Vagina (tissue), 2 donors: ENCODE measurements around the gene NEUROD2. TPM values are rescaled to one million over a fixed set of nuclear protein-coding genes. Genes with fewer than 3 reads are reported as not detected.

Experiments used
- DNase-seq, 2 donors: peaks; one replicate each; pipeline ENCODE4 v3.0.0-alpha.2; 2017; ENCODE audit errors: extremely low spot score in 2 of 2
- H3K27ac ChIP-seq: fragments of 200-600 bp; sonication (generic); one replicate; pipeline ENCODE4 v1.5.1; 2019
- H3K27me3 ChIP-seq: fragments of 200-600 bp; sonication (generic); one replicate; pipeline ENCODE4 v1.5.1; 2019
- H3K36me3 ChIP-seq, 2 donors: fragments of 200-600 bp; sonication (generic); one replicate each; pipeline ENCODE4 v1.5.1; 2017 to 2019
- H3K4me1 ChIP-seq: fragments of 200-600 bp; sonication (generic); one replicate; pipeline ENCODE4 v1.5.1; 2019
- H3K4me3 ChIP-seq, 2 donors: fragments of 200-600 bp; sonication (generic); 1 replicate in 1 of 2; 2 replicates in 1 of 2; pipeline ENCODE4 v1.5.1; 2016 to 2019
- H3K9me3 ChIP-seq: fragments of 200-600 bp; sonication (generic); one replicate; pipeline ENCODE4 v1.5.1; 2019
- POLR2A ChIP-seq, 2 donors: fragments of 450-650 bp; IDR thresholded peaks; one replicate each; pipeline ENCODE4 v1.6.1; 2017; ENCODE audit warnings: antibody characterized with exemption in 2 of 2, mild to moderate bottlenecking in 2 of 2, moderate library complexity in 2 of 2
- POLR2AphosphoS5 ChIP-seq, 2 donors: sonication (generic); formaldehyde crosslinking; IDR thresholded peaks; one replicate each; pipeline ENCODE4 v1.9.0; 2017; ENCODE audit warnings: antibody characterized with exemption in 2 of 2, mild to moderate bottlenecking in 2 of 2, low read depth in 1 of 2; ENCODE audit not compliant: insufficient read depth in 1 of 2
- intact Hi-C: fragments of 100-400 bp; cut with DNase I; formaldehyde crosslinking; loops from one replicate; pipeline ENCODE4 v1.15.1; 2023
- total RNA-seq: library from RNA; depleted of rRNA; stranded (reverse); fragments of >200 nt; gene quantifications from one replicate; pipeline ENCODE4 v1.2.3, GENCODE V29; 2016
- TF ChIP-seq, protein P1 (sequence below), 3 experiments: fragments of 450-650 bp in 2 of 3; fragments of 200-600 bp in 1 of 3; sonication (generic) in 1 of 3; IDR thresholded peaks; one replicate each; pipeline ENCODE4 v1.5.1; 2017 to 2019; ENCODE audit warnings: antibody characterized with exemption in 3 of 3, mild to moderate bottlenecking in 2 of 3, moderate library complexity in 2 of 3

NEUROD2 gene
- total RNA-seq, result not detected

DNA sequence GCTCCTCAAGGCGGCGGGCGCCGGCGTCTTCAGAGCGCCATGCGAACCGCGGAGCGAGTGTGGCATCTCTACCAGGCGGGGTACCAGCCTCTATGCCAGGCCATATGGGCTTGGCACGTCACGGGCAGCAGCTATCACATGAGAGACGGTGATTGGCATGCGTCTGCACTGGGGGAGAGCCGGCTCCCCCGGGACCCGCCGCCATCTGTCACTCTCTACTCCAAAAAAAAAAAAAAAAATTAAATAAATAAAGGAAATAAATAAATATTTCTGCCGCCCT is at the start of gene NEUROD2:
Gene NEUROD2 (minus strand): TSS at position 70 of the 280 bp plus-strand sequence. CDS start 1,321 bp downstream, outside the sequence.
- Histone ChIP-seq H3K27me3 (peaks cover 36% of the 10 kb centered on the region), H3K9me3 (no peaks in the 10 kb centered on the region), H3K4me3 (peak within 1 kb of the TSS; percentile 9 to 18), H3K27ac (no peak within 1 kb of the TSS), H3K4me1 (peaks cover 34% of the 10 kb centered on the region), H3K36me3 (no peaks in the 10 kb centered on the region)
- TF ChIP-seq POLR2A (IDR thresholded peaks at IDR 0.05) (no peak), POLR2AphosphoS5 (IDR thresholded peaks at IDR 0.05; ENCODE audit: insufficient read depth in 1 of 2, low read depth in 1 of 2) (no peak)
- TF ChIP-seq, protein P1, sequence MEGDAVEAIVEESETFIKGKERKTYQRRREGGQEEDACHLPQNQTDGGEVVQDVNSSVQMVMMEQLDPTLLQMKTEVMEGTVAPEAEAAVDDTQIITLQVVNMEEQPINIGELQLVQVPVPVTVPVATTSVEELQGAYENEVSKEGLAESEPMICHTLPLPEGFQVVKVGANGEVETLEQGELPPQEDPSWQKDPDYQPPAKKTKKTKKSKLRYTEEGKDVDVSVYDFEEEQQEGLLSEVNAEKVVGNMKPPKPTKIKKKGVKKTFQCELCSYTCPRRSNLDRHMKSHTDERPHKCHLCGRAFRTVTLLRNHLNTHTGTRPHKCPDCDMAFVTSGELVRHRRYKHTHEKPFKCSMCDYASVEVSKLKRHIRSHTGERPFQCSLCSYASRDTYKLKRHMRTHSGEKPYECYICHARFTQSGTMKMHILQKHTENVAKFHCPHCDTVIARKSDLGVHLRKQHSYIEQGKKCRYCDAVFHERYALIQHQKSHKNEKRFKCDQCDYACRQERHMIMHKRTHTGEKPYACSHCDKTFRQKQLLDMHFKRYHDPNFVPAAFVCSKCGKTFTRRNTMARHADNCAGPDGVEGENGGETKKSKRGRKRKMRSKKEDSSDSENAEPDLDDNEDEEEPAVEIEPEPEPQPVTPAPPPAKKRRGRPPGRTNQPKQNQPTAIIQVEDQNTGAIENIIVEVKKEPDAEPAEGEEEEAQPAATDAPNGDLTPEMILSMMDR (IDR thresholded peaks at IDR 0.05), result no peak
- intact Hi-C loops, result no loop called here
- no peak for DNase-seq

DNA sequence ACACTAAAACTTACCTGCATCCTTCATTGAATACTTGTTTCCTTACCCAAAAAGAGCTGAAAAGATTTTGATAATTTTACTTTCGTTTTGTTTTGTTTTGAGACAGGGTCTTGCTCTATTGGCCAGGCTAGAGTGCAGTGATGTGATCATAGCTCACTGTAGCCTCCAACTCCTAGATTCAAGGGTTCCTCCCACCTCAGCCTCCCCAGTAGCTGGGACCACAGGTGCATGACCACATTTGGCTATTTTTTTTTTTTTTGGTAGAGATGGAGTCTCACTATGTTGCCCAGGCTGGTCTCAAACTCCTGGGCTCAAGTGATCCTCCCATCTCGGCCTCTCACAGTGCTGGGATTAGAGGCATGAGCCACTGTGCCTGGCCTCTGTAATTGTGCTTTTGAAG is 47.4 kb upstream of the NEUROD2 start:
- Histone ChIP-seq H3K27ac (no peak overlapping the region), H3K36me3 (peaks cover 0 to 21% of the 10 kb centered on the region in 2 donors), H3K27me3 (no peaks in the 10 kb centered on the region), H3K9me3 (no peaks in the 10 kb centered on the region), H3K4me1 (peaks cover 28% of the 10 kb centered on the region), H3K4me3 (no peak overlapping the region)
- intact Hi-C loops, result no loop called here
- TF ChIP-seq POLR2AphosphoS5 (IDR thresholded peaks at IDR 0.05; ENCODE audit: insufficient read depth in 1 of 2, low read depth in 1 of 2), result no peak
- TF ChIP-seq, protein P1 (IDR thresholded peaks at IDR 0.05), result no peak
- TF ChIP-seq POLR2A (IDR thresholded peaks at IDR 0.05), result no peak
- no peak for DNase-seq

DNA sequence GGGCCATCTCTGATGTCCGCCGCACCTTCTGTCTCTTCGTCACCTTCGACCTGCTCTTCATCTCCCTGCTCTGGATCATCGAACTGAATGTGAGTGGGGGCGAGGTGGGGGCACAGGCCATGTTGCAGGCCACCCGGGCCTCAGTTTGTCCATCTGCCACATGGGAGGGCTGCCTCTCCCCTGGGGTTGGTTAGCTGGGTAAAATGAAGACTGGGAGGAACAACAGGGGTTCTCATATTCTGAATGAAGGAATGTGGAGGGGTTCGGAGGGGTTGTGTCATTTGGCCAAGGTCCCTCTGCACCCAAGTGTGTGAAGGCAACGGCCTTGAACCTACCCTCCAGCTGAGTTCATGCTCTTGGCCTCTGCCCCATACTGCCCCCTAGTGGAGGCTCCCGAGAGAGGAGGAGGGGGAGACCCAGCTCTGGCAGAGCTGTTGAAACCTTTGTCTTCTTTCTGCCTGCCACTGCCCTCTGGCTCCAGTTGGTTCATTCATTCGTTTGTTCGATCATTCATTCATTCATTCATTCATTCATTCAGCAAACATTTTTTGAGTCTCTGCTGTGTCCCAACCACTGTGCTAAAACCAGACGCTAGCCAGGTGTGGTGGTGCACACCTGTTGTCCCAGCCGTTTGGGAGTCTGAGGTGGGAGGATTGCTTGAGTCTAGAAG is 46.1 kb upstream of the NEUROD2 start:
- intact Hi-C loops, result no loop called here
- peaks cover 25% of the 10 kb centered on the region for H3K4me1 ChIP-seq
- H3K27me3 ChIP-seq, result no peaks in the 10 kb centered on the region
- no peak overlapping the region for H3K27ac ChIP-seq
- H3K9me3 ChIP-seq, result no peaks in the 10 kb centered on the region
- H3K4me3 ChIP-seq, result no peak overlapping the region
- peaks cover 0 to 17% of the 10 kb centered on the region in 2 donors for H3K36me3 ChIP-seq
- no peak for DNase-seq
- TF ChIP-seq POLR2A (IDR thresholded peaks at IDR 0.05), result no peak
- TF ChIP-seq, protein P1 (IDR thresholded peaks at IDR 0.05), result peak; percentile 17 to 43 (median 22)
- TF ChIP-seq POLR2AphosphoS5 (IDR thresholded peaks at IDR 0.05; ENCODE audit: insufficient read depth in 1 of 2, low read depth in 1 of 2), result no peak

DNA sequence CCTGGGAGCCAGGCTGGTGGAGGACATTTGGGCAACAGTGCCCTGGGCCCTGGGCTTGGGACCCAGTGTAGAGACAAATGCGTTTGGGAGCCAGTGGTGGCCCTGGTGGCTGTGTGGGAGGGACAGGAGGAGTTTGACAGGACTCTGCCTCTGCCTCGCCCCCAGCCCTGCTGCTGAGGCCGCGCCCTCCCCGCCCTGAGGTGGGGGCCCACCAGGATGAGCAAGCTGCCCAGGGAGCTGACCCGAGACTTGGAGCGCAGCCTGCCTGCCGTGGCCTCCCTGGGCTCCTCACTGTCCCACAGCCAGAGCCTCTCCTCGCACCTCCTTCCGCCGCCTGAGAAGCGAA is 45.6 kb upstream of the NEUROD2 start:
- intact Hi-C loops, result no loop called here
- DNase-seq, result no peak
- H3K9me3 ChIP-seq, result no peaks in the 10 kb centered on the region
- no peak overlapping the region for H3K4me3 ChIP-seq
- TF ChIP-seq, protein P1 (IDR thresholded peaks at IDR 0.05), result no peak
- TF ChIP-seq POLR2A (IDR thresholded peaks at IDR 0.05), result no peak
- no peak for TF ChIP-seq POLR2AphosphoS5 (IDR thresholded peaks at IDR 0.05; ENCODE audit: insufficient read depth in 1 of 2, low read depth in 1 of 2)
- H3K4me1 ChIP-seq, result peaks cover 25% of the 10 kb centered on the region
- peaks cover 0 to 14% of the 10 kb centered on the region in 2 donors for H3K36me3 ChIP-seq
- H3K27me3 ChIP-seq, result no peaks in the 10 kb centered on the region
- H3K27ac ChIP-seq, result no peak overlapping the region

DNA sequence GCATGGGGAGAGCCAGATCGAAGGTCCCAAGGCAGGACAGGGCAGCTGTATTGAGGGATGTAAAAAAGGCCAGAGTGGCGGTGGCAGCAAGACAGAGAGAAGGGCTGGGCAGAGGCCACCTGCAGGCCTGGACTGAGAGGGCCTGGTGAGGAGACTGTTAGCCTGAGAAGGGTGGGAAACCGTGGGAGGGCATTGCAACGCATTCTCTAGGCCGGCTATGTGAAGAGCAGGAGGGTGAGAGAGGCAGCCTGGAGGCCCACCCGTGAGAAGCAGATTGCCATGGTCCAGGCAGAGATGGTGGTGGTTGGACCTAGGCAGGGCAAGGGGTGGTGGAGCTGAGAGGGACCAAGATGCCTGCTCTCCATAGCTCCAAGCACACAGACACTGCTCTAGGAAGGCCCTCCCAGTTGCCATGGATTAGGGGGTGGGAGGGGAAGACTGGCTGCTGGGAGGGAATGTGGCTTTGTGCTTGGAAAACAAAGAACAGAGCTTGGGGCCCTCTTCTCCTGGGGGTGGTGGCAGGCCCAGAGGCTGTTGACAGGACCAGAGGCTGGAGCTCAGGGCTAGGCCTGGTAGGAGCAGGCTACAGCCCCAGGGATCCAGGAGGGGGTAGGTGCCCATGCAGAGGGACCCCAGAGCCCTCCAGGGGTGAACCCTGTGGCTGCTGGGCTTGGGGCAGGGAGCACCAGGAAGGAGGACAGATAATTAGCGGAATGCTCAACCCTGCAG is 45.0 kb upstream of the NEUROD2 start:
- intact Hi-C loops, result no loop called here
- Histone ChIP-seq H3K4me3 (no peak overlapping the region), H3K36me3 (peaks cover 0 to 12% of the 10 kb centered on the region in 2 donors), H3K9me3 (no peaks in the 10 kb centered on the region), H3K27ac (no peak overlapping the region), H3K4me1 (peaks cover 25% of the 10 kb centered on the region), H3K27me3 (no peaks in the 10 kb centered on the region)
- no peak for TF ChIP-seq POLR2A (IDR thresholded peaks at IDR 0.05)
- no peak for TF ChIP-seq POLR2AphosphoS5 (IDR thresholded peaks at IDR 0.05; ENCODE audit: insufficient read depth in 1 of 2, low read depth in 1 of 2)
- TF ChIP-seq, protein P1 (IDR thresholded peaks at IDR 0.05), result no peak
- no peak for DNase-seq
